Ovary (tissue), 9 donors: ENCODE results near the gene MBOAT2. TPM values are rescaled to one million over a fixed set of nuclear protein-coding genes. Genes with fewer than 3 reads are reported as not detected.

Experiments used
- DNase-seq, 5 donors: peaks; one replicate each; pipeline ENCODE4 v3.0.0-alpha.2; 2019 to 2020
- H3K27ac ChIP-seq, 2 donors: fragments of 200-600 bp; one replicate each; pipeline versions ENCODE4 v1.5.1 to v1.8.0; 2019 to 2022
- H3K27me3 ChIP-seq: fragments of 200-600 bp; one replicate; pipeline ENCODE4 v1.8.0; 2022
- H3K36me3 ChIP-seq: fragments of 200-600 bp; sonication (generic); one replicate; pipeline ENCODE4 v1.5.1; 2019
- H3K4me1 ChIP-seq: one replicate; pipeline ENCODE4 v1.8.1; 2013; ENCODE audit warnings: mild to moderate bottlenecking, moderate library complexity; ENCODE audit not compliant: insufficient read depth
- H3K4me3 ChIP-seq: fragments of 200-600 bp; sonication (generic); one replicate; pipeline ENCODE4 v1.5.1; 2017
- H3K9me3 ChIP-seq, 2 donors: fragments of 200-600 bp in 1 of 2; sonication (generic) in 1 of 2; one replicate each; pipeline versions ENCODE4 v1.5.1 to v1.8.1; 2013 to 2019; ENCODE audit warnings: mild to moderate bottlenecking in 1 of 2, moderate library complexity in 1 of 2
- EP300 ChIP-seq: sonication (generic); formaldehyde crosslinking; IDR thresholded peaks from one replicate; pipeline ENCODE4 v1.6.1; 2017; ENCODE audit warnings: antibody characterized with exemption
- POLR2A ChIP-seq: fragments of 450-650 bp; IDR thresholded peaks from one replicate; pipeline ENCODE4 v1.6.1; 2017; ENCODE audit warnings: antibody characterized with exemption, mild to moderate bottlenecking, moderate library complexity
- WGBS, 3 donors: extraction: QIAGEN DNeasy Blood & Tissue Kit in 1 of 3; methylation state at CpG; one replicate each; pipeline versions ENCODE4 v1.1.5 to v1.1.7; 2013 to 2017; 5-methylcytosine and 5-hydroxymethylcytosine counted together
- intact Hi-C, 4 donors: fragments of 100-400 bp; cut with DNase I; formaldehyde crosslinking; loops; one replicate each; pipeline versions ENCODE4 v1.11.0 to v1.15.1; 2022 to 2023
- polyA plus RNA-seq, 2 donors: library from polyadenylated mRNA; stranded (reverse); fragments of 200-250 nt in 1 of 2; fragments of 350-450 nt in 1 of 2; fragmentation: Illumina TruSeq in 1 of 2; extraction: RNeasy Lipid Tissue Mini Kit (QIAGEN cat#74804) in 1 of 2; gene quantifications; one replicate each; pipeline ENCODE4 v1.2.3, GENCODE V29; 2013 to 2014
- total RNA-seq, 7 donors: library from RNA; depleted of rRNA in 2 of 7; stranded (reverse); fragments of >200 nt in 2 of 7; fragmentation: NEBNext Ultra II Directional in 3 of 7; extraction: Animal tissue kit (Norgen Biotek cat#: 25700) in 3 of 7; gene quantifications; one replicate each; pipeline versions ENCODE4 v1.1.0 to v1.2.4, GENCODE V29; 2016 to 2023
- TF ChIP-seq, protein P1 (sequence below), 3 donors: fragments of 450-650 bp in 2 of 3; fragments of 200-600 bp in 1 of 3; IDR thresholded peaks; one replicate each; pipeline versions ENCODE4 v1.5.1 to v1.8.0; 2016 to 2022; ENCODE audit warnings: antibody characterized with exemption in 3 of 3, mild to moderate bottlenecking in 1 of 3
- donor health status: DM: no; HTN: no; CAD: no; lungs with moderate emphysema.
- donor health status: DM: no; HTN: no; CAD: no.
- donor health status: Bipolar disorder and iron deficiency.
- donor health status: DM: yes; HTN: yes; CAD: no.
- donor health status: DM: no; HTN: no; CAD: no.
- donor health status: DM: yes; HTN: yes; CAD: no.

Gene MBOAT2
- total and polyA plus RNA-seq, 9 donors, result 8.4 to 51.0 (median 24.5) TPM

- TF ChIP-seq, protein P1, sequence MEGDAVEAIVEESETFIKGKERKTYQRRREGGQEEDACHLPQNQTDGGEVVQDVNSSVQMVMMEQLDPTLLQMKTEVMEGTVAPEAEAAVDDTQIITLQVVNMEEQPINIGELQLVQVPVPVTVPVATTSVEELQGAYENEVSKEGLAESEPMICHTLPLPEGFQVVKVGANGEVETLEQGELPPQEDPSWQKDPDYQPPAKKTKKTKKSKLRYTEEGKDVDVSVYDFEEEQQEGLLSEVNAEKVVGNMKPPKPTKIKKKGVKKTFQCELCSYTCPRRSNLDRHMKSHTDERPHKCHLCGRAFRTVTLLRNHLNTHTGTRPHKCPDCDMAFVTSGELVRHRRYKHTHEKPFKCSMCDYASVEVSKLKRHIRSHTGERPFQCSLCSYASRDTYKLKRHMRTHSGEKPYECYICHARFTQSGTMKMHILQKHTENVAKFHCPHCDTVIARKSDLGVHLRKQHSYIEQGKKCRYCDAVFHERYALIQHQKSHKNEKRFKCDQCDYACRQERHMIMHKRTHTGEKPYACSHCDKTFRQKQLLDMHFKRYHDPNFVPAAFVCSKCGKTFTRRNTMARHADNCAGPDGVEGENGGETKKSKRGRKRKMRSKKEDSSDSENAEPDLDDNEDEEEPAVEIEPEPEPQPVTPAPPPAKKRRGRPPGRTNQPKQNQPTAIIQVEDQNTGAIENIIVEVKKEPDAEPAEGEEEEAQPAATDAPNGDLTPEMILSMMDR (IDR thresholded peaks at IDR 0.05), result no peak
- no peak for TF ChIP-seq POLR2A
- TF ChIP-seq EP300, result no peak
- Histone ChIP-seq H3K9me3 (no peaks in the 10 kb centered on the region), H3K36me3 (no peaks in the 10 kb centered on the region), H3K27ac (no peak overlapping the region), H3K4me1 (no peaks in the 10 kb centered on the region), H3K4me3 (no peak overlapping the region), H3K27me3 (no peaks in the 10 kb centered on the region)
- DNase-seq, result no peak
- WGBS, 3 donors, result 88 to 94% (median 91%) methylated on average over 7 of the region's 7 CpGs
- intact Hi-C loops, result no loop called here
These were observed 113.5 kb downstream of the MBOAT2 start for GRCh38 chr2:8889978-8890377.

DNA sequence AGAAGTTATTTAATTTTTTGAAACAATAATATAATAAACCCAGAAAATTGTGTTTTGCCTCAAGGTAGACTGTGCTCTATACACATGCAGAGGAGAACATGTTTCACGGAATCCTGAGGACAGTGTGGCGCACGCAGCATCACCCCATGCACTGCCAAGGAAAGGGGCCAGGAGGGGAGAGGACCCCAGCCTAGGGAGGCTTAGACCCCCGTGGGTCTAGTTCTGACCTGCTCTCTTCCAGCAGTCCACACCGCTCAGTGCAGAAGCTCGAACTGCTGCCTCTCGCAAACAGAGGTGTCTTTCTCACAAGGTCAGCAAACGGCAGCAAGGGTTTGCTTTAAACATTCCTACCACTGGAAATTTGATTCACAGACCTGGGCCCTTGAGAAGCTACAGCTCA is 114.5 kb downstream of the MBOAT2 start:
- WGBS, 3 donors, result 91 to 93% (median 91%) methylated on average over 8 of the region's 8 CpGs
- Histone ChIP-seq H3K36me3 (no peaks in the 10 kb centered on the region), H3K9me3 (no peaks in the 10 kb centered on the region), H3K4me1 (no peaks in the 10 kb centered on the region), H3K27ac (no peak overlapping the region), H3K27me3 (no peaks in the 10 kb centered on the region), H3K4me3 (no peak overlapping the region)
- no peak for TF ChIP-seq EP300
- TF ChIP-seq, protein P1 (IDR thresholded peaks at IDR 0.05), result no peak
- no peak for TF ChIP-seq POLR2A
- DNase-seq, result no peak
- intact Hi-C loops, result no loop called here

- TF ChIP-seq, protein P1 (IDR thresholded peaks at IDR 0.05), result no peak
- no peak for TF ChIP-seq POLR2A
- TF ChIP-seq EP300, result no peak
- intact Hi-C loops, result no loop called here
- WGBS, 3 donors, result 82 to 91% (median 91%) methylated on average over 2 of the region's 2 CpGs
- Histone ChIP-seq H3K27me3 (no peaks in the 10 kb centered on the region), H3K36me3 (no peaks in the 10 kb centered on the region), H3K4me1 (no peaks in the 10 kb centered on the region), H3K9me3 (no peaks in the 10 kb centered on the region), H3K27ac (no peak overlapping the region), H3K4me3 (no peak overlapping the region)
- DNase-seq, result no peak
These were observed 116.6 kb downstream of the MBOAT2 start for GRCh38 chr2:8886876-8887275.

DNA sequence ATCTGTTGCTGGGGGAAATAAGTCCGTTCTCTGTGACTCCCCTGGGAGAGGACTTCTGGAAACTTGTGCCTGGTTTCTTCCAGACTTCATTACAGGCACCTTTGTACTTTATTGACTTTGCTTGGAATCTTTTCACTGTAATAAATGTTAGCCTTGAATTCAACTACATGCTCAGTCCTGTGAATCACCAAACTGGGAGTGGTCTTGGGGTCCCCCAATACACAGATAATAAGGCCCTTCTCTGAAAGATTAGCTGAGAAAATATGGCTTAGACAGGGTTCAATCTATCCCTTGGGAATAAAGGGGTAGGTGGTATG is 117.3 kb downstream of the MBOAT2 start:
- no peaks in the 10 kb centered on the region for H3K27me3 ChIP-seq
- WGBS, 3 donors, result 80 to 91% (median 82%) methylated on average over 1 of the region's 1 CpG
- H3K27ac ChIP-seq, result no peak overlapping the region
- intact Hi-C loops, result no loop called here
- H3K4me3 ChIP-seq, result no peak overlapping the region
- H3K4me1 ChIP-seq, result no peaks in the 10 kb centered on the region
- TF ChIP-seq EP300 (no peak), POLR2A (no peak)
- TF ChIP-seq, protein P1 (IDR thresholded peaks at IDR 0.05), result no peak
- no peaks in the 10 kb centered on the region for H3K36me3 ChIP-seq
- H3K9me3 ChIP-seq, result no peaks in the 10 kb centered on the region
- no peak for DNase-seq
